BJ (cell line): ENCODE data around the gene MYO18A. TPM values are rescaled to one million over a fixed set of nuclear protein-coding genes. Genes with fewer than 3 reads are reported as not detected.

Source experiments
- CTCF ChIA-PET: fragments of 350-600 bp; formaldehyde crosslinking; extraction: SDS; loops from one replicate; lab custom pipeline; 2021; ENCODE audit warnings: antibody characterized with exemption, inconsistent platforms; lab: Yijun Ruan, JAX
- POLR2A ChIA-PET: fragments of 300-600 bp; sonication (Branson Sonifier 250); formaldehyde crosslinking; extraction: SDS; loops from one replicate; lab custom pipeline; 2021; ENCODE audit warnings: antibody characterized with exemption; lab: Charles Lee
- DNase-seq: peaks from one replicate; pipeline ENCODE4 v3.0.0-alpha.2; 2011; ENCODE audit warnings: low read depth
- H3K27me3 ChIP-seq: 2 replicates; pipeline ENCODE4 v1.6.0; 2011; ENCODE audit warnings: low read length; ENCODE audit not compliant: control insufficient read depth, insufficient read depth
- H3K36me3 ChIP-seq: 2 replicates; pipeline ENCODE4 v1.5.1; 2011; ENCODE audit warnings: low read length; ENCODE audit not compliant: control insufficient read depth, insufficient read depth
- H3K4me3 ChIP-seq: 2 replicates; pipeline ENCODE4 v1.5.1; 2011; ENCODE audit warnings: low read depth, mild to moderate bottlenecking, control low read depth, low read length
- polyA plus RNA-seq: library from polyadenylated mRNA; depleted of rRNA; stranded (reverse); fragments of >200 nt; gene quantifications from 2 replicates; pipeline ENCODE4 v1.2.3, GENCODE V29; 2011
- TF ChIP-seq, protein P1 (sequence below): IDR thresholded peaks from 2 replicates; pipeline ENCODE4 v1.5.1; 2011; ENCODE audit warnings: low read depth, mild to moderate bottlenecking, control low read depth, inconsistent platforms, low read length, moderate library complexity; ENCODE audit not compliant: insufficient read depth

Gene MYO18A
- polyA plus RNA-seq, 1 experiment: 12.0 TPM

DNA sequence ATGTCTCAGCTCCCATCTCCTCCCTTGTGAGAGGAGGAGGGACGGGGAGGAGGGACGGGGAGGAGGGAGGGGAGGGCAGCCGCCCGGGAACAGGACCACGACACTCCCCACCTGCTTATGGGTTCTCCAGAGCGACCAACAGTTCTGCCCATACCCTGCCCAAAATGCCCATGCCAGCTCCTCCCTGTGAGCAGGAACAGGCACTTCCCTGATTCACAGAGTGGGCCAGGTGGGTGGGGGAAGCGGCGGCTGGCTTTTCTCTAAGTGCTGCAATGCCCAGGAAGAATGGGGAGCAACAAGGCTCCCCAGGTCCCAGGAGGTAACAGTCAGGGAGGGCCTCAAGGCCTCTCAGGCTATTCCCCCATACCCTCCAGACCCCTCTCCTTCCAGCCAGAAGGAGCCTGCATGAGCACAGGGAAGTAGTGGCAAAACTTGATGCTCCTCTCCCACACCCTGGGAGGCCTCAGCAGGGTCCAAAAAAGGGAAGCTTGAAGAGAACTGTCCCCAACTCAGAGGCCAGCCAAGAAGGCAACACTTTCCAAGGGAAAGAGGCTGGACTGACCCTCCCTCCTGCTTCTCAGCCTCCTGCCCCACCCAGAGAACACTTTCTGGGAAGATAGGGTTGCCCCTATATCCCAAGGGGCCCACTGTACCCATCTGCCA, 53.8 kb downstream of the MYO18A start:
- CTCF ChIA-PET: interaction anchor here (0.6 to 12.4 kb wide), 5 partner anchors 10 to 223 kb away, joined by 3 to 315 read pairs (median 27); no protein-coding TSS in a partner anchor
- DNase-seq: no peak
- peaks cover 16% of the 10 kb centered on the region for H3K36me3 ChIP-seq
- POLR2A ChIA-PET: no interaction called here
- TF ChIP-seq, protein P1, sequence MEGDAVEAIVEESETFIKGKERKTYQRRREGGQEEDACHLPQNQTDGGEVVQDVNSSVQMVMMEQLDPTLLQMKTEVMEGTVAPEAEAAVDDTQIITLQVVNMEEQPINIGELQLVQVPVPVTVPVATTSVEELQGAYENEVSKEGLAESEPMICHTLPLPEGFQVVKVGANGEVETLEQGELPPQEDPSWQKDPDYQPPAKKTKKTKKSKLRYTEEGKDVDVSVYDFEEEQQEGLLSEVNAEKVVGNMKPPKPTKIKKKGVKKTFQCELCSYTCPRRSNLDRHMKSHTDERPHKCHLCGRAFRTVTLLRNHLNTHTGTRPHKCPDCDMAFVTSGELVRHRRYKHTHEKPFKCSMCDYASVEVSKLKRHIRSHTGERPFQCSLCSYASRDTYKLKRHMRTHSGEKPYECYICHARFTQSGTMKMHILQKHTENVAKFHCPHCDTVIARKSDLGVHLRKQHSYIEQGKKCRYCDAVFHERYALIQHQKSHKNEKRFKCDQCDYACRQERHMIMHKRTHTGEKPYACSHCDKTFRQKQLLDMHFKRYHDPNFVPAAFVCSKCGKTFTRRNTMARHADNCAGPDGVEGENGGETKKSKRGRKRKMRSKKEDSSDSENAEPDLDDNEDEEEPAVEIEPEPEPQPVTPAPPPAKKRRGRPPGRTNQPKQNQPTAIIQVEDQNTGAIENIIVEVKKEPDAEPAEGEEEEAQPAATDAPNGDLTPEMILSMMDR: no peak
- no peak overlapping the region for H3K4me3 ChIP-seq
- no peaks in the 10 kb centered on the region for H3K27me3 ChIP-seq

DNA sequence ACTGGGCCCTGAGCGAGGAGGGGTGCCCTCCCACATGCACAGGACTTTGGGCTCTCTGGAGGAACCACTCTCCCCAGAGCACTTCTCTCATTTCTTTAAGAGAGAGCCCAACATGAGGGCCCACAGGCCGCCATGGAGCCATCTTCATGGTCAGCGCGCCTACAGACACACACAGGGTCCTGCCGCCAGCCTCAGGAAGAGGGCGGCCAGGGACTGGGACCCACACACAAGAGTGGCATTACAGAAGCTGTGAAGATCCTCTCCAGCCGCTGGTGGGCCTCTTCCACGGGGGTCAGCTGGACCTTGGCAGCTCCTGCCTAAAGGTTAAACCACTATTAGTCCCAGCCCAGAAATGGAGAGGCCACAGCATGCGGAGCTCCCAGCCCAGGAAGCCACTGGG, 54.5 kb downstream of the MYO18A start:
- TF ChIP-seq, protein P1: no peak
- DNase-seq: no peak
- Histone ChIP-seq H3K27me3 (no peaks in the 10 kb centered on the region), H3K4me3 (no peak overlapping the region), H3K36me3 (peaks cover 20% of the 10 kb centered on the region)
- POLR2A ChIA-PET: no interaction called here
- CTCF ChIA-PET: interaction anchor here (0.6 to 12.4 kb wide), 7 partner anchors 6 to 222 kb away, joined by 5 to 315 read pairs (median 28); partner anchors contain the start of gene MYO18A

DNA sequence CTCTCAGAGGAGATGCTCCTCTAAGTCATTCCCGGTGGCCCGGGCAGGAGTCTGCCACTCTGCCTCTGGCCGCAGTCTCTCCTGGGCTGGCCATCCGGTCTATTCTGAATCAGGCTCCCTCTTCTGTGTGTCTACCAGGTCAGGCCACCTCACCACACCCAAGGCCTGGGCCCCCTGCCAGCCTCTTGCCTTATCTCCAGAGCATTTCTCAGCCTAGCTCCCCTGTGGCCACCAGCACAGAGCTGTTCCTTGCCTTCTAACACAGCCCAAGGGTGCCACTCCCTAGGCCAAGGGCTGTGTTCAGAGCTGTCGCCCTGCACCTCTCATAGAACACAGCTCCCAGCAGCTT, 55.3 kb downstream of the MYO18A start:
- no peaks in the 10 kb centered on the region for H3K27me3 ChIP-seq
- ChIA-PET CTCF (interaction anchor here (0.5 to 12.4 kb wide), 20 partner anchors 7 to 467 kb away, joined by 3 to 315 read pairs (median 5); partner anchors contain the start of gene MYO18A), POLR2A (no interaction called here)
- no peak overlapping the region for H3K4me3 ChIP-seq
- TF ChIP-seq, protein P1: no peak
- DNase-seq: no peak
- peaks cover 27% of the 10 kb centered on the region for H3K36me3 ChIP-seq

DNA sequence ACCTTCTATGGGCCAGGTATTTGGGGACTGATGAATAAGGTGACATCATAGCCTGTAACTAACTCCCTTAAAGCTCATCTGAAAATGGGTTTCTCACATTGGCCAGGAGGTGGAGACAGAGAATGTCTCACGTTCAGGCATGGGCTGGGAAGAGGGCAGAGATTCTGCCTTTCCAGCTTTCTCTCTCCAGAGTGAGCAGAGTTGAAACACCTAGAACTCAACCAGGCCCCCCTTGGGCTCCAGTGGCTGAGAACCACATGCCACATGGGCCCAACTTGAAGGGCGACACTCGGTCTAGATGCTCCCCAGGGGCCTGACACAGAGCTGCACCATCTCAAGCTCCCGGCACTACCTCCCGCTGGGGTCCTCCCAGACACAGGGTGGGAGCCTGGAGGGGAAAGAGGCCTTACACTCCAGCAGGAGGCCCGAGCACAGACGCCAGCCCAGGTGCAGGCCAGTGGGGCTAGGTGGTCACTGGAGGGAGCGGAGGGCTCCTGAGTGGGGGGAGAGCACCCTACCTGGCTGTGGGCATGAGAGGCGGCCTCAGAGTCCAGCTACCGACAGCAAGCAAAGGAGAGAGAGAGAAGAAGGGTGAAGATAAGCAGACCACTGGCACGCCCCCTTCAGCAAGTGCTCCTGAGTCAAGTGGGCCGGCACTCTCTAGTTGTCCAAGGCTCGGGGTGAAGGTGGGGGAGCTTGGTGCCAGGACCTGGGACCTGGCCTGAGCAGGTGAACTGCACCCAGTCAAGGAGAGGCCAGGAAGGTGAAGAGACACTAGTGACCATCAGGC, 55.9 kb downstream of the MYO18A start:
- Histone ChIP-seq H3K4me3 (no peak overlapping the region), H3K27me3 (no peaks in the 10 kb centered on the region), H3K36me3 (peaks cover 28% of the 10 kb centered on the region)
- TF ChIP-seq, protein P1: peak; percentile 79
- ChIA-PET POLR2A (no interaction called here), CTCF (interaction anchor here (0.5 to 12.4 kb wide), 44 partner anchors 7 to 467 kb away, joined by 3 to 315 read pairs (median 3); partner anchors contain the start of gene MYO18A)
- DNase-seq: no peak

DNA sequence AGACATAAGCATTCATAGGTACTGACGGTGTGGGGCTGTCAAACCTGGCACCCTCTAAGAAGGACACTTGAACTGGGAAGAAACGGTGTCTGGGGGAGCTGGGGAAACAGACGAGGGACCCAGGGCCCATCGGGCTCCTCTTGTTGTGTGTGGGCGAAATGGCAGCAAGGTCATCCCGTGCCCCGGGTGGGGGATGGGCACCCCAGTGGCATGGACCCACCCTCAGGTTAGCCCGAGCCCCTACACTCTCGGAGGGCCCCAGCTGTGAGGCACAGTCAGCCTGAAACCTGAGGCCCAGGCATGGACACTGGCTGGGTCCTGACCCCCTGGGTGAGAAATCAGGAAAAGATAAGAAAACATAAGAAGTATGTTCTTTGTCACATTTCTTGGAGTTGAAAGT, 57.1 kb downstream of the MYO18A start:
- POLR2A ChIA-PET: interaction anchor here (0.6 kb wide), 1 partner anchor 9 kb away, joined by 3 read pairs; no protein-coding TSS in a partner anchor

More for the DNA sequence above, 57.1 kb downstream of the MYO18A start:
- CTCF ChIA-PET: interaction anchor here (1.7 to 12.4 kb wide), 4 partner anchors 9 to 101 kb away, joined by 8 to 315 read pairs (median 69); no protein-coding TSS in a partner anchor
- no peaks in the 10 kb centered on the region for H3K27me3 ChIP-seq
- TF ChIP-seq, protein P1: no peak
- peaks cover 37% of the 10 kb centered on the region for H3K36me3 ChIP-seq
- H3K4me3 ChIP-seq: no peak overlapping the region
- DNase-seq: no peak
